DND-41 (cell line): ENCODE data around the gene SLC2A13.

Experiments used
- ATAC-seq: fragments of 200-7000 bp; cut with Tn5 transposase; 3 replicates; pipeline ENCODE4 v1.9.1; 2021; ENCODE audit warnings: low read depth; ENCODE audit not compliant: insufficient read depth
- DNase-seq: peaks from one replicate; pipeline ENCODE4 v3.0.0-alpha.2; 2020
- H2AFZ ChIP-seq: 2 replicates; pipeline ENCODE4 v1.6.0; 2012; ENCODE audit warnings: low read depth, low read length
- H3K27ac ChIP-seq: 2 replicates; pipeline ENCODE4 v1.5.1; 2012; ENCODE audit warnings: low read length, inconsistent platforms
- H3K27me3 ChIP-seq: fragments of 200-600 bp; sonication (generic); 2 replicates; pipeline ENCODE4 v1.6.0; 2012; ENCODE audit warnings: low read length, mild to moderate bottlenecking, inconsistent platforms; ENCODE audit not compliant: insufficient read depth, poor library complexity
- H3K36me3 ChIP-seq: 2 replicates; pipeline ENCODE4 v1.5.1; 2012; ENCODE audit warnings: low read length, inconsistent platforms; ENCODE audit not compliant: insufficient read depth
- H3K4me1 ChIP-seq: 2 replicates; pipeline ENCODE4 v1.5.1; 2012; ENCODE audit warnings: mild to moderate bottlenecking, low read length; ENCODE audit not compliant: insufficient read depth
- H3K4me2 ChIP-seq: 2 replicates; pipeline ENCODE4 v1.6.0; 2012; ENCODE audit warnings: mild to moderate bottlenecking, moderate library complexity, low read length, inconsistent platforms; ENCODE audit not compliant: insufficient read depth
- H3K4me3 ChIP-seq, 2 experiments: fragments of 200-600 bp in 1 of 2; shearing (Covaris generic) in 1 of 2; 2 replicates each; pipeline ENCODE4 v1.5.1; 2012 to 2016; ENCODE audit warnings: inconsistent platforms in 2 of 2, low read length in 2 of 2, mild to moderate bottlenecking in 2 of 2, low read depth in 1 of 2, moderate library complexity in 1 of 2
- H3K79me2 ChIP-seq: 2 replicates; pipeline ENCODE4 v1.6.0; 2012; ENCODE audit warnings: low read length, inconsistent platforms; ENCODE audit not compliant: insufficient read depth
- H3K9ac ChIP-seq: 2 replicates; pipeline ENCODE4 v1.6.0; 2012; ENCODE audit warnings: low read depth, mild to moderate bottlenecking, inconsistent platforms, low read length, moderate library complexity
- H3K9me3 ChIP-seq: 2 replicates; pipeline ENCODE4 v1.5.1; 2012; ENCODE audit warnings: low read length, moderate library complexity, mild to moderate bottlenecking, inconsistent platforms; ENCODE audit not compliant: insufficient read depth, severe bottlenecking
- H4K20me1 ChIP-seq: 2 replicates; pipeline ENCODE4 v1.6.0; 2012; ENCODE audit warnings: low read length; ENCODE audit not compliant: insufficient read depth
- CTCF ChIP-seq: IDR thresholded peaks from 2 replicates; pipeline ENCODE4 v1.5.1; 2012; ENCODE audit warnings: borderline replicate concordance, low read length, moderate library complexity, mild to moderate bottlenecking; ENCODE audit not compliant: poor library complexity, severe bottlenecking; ENCODE audit errors: extremely low read depth
- EZH2 ChIP-seq: IDR thresholded peaks from 3 replicates; pipeline ENCODE4 v1.6.1; 2012; ENCODE audit warnings: borderline replicate concordance, low read depth, mild to moderate bottlenecking, moderate library complexity, low read length, inconsistent platforms; ENCODE audit not compliant: severe bottlenecking

The SLC2A13 gene

GRCh38 chr12:40013292-40013691 lies 92.6 kb downstream of the SLC2A13 start:
- DNase-seq (no peak), ATAC-seq (no peak)
- H3K27me3 ChIP-seq, result no peaks in the 10 kb centered on the region
- H3K4me1 ChIP-seq, result no peaks in the 10 kb centered on the region
- no peak for TF ChIP-seq CTCF
- TF ChIP-seq EZH2, result no peak
- H2AFZ ChIP-seq, result no peak overlapping the region
- no peak overlapping the region for H3K4me2 ChIP-seq
- no peak overlapping the region for H3K4me3 ChIP-seq
- H4K20me1 ChIP-seq, result no peaks in the 10 kb centered on the region
- no peak overlapping the region for H3K9ac ChIP-seq
- H3K36me3 ChIP-seq, result no peaks in the 10 kb centered on the region
- no peaks in the 10 kb centered on the region for H3K9me3 ChIP-seq
- H3K27ac ChIP-seq, result no peak overlapping the region
- H3K79me2 ChIP-seq, result no peaks in the 10 kb centered on the region

- ATAC-seq (no peak), DNase-seq (no peak)
- Histone ChIP-seq H3K4me2 (no peak overlapping the region), H3K27ac (no peak overlapping the region), H3K36me3 (no peaks in the 10 kb centered on the region), H3K4me3 (no peak overlapping the region), H3K4me1 (no peaks in the 10 kb centered on the region), H4K20me1 (no peaks in the 10 kb centered on the region), H3K79me2 (no peaks in the 10 kb centered on the region), H3K9me3 (no peaks in the 10 kb centered on the region), H2AFZ (no peak overlapping the region), H3K27me3 (no peaks in the 10 kb centered on the region), H3K9ac (no peak overlapping the region)
- TF ChIP-seq EZH2, result no peak
- TF ChIP-seq CTCF, result no peak
These were observed 93.2 kb downstream of the SLC2A13 start for GRCh38 chr12:40012711-40013110.

GRCh38 chr12:40011775-40012129 lies 94.1 kb downstream of the SLC2A13 start:
- Histone ChIP-seq H3K27me3 (no peaks in the 10 kb centered on the region), H3K27ac (no peak overlapping the region), H3K4me2 (peak overlapping the region; percentile 39; the same call in 1 of the 2 replicates), H4K20me1 (no peaks in the 10 kb centered on the region), H3K4me3 (peak overlapping the region in 1 of 2 experiments; percentile 24; a peak in 1 of 4 replicates), H3K36me3 (no peaks in the 10 kb centered on the region), H2AFZ (peak overlapping the region; percentile 33; the same call in 1 of the 2 replicates), H3K79me2 (no peaks in the 10 kb centered on the region), H3K9ac (no peak overlapping the region), H3K9me3 (no peaks in the 10 kb centered on the region), H3K4me1 (no peaks in the 10 kb centered on the region)
- TF ChIP-seq CTCF (no peak), EZH2 (no peak)
- ATAC-seq, result no peak
- no peak for DNase-seq
